Type B pancreatic cell (in vitro differentiated cells): ENCODE measurements around the gene NDUFAF8. TPM values are rescaled to one million over a fixed set of nuclear protein-coding genes. Genes with fewer than 3 reads are reported as not detected.

Experiments used
- DNase-seq: peaks from one replicate; pipeline ENCODE4 v3.0.0; 2021; ENCODE audit warnings: mixed read lengths; ENCODE audit not compliant: unreplicated experiment; ENCODE audit errors: extremely low spot score
- H3K27ac Mint-ChIP-seq: 2 replicates; pipeline ENCODE4 v1.8.0; 2021; ENCODE audit warnings: mild to moderate bottlenecking, mixed read lengths
- H3K27me3 Mint-ChIP-seq: 2 replicates; pipeline ENCODE4 v1.8.0; 2021; ENCODE audit warnings: mixed read lengths
- H3K36me3 Mint-ChIP-seq: 2 replicates; pipeline ENCODE4 v1.8.0; 2021; ENCODE audit warnings: mixed read lengths
- H3K4me1 Mint-ChIP-seq: one replicate; pipeline ENCODE4 v1.8.0; 2021; ENCODE audit warnings: mixed read lengths; ENCODE audit not compliant: unreplicated experiment
- H3K4me3 Mint-ChIP-seq: 2 replicates; pipeline ENCODE4 v1.8.0; 2021; ENCODE audit warnings: mild to moderate bottlenecking, mixed read lengths
- H3K9me3 Mint-ChIP-seq: 2 replicates; pipeline ENCODE4 v1.8.0; 2021; ENCODE audit warnings: mixed read lengths
- total RNA-seq: library from RNA; stranded (reverse); gene quantifications from 2 replicates; pipeline ENCODE4 v1.2.1, GENCODE V29; 2021; ENCODE audit warnings: low replicate concordance
- TF ChIP-seq, protein P1 (sequence below): fragments of 200-600 bp; sonication (generic); conservative IDR thresholded peaks from 2 replicates; pipeline ENCODE4 v1.5.0; 2021; ENCODE audit warnings: antibody characterized with exemption, mild to moderate bottlenecking

The NDUFAF8 gene
- total RNA-seq, 1 donor from 2014 or later = 56.9 TPM

DNA sequence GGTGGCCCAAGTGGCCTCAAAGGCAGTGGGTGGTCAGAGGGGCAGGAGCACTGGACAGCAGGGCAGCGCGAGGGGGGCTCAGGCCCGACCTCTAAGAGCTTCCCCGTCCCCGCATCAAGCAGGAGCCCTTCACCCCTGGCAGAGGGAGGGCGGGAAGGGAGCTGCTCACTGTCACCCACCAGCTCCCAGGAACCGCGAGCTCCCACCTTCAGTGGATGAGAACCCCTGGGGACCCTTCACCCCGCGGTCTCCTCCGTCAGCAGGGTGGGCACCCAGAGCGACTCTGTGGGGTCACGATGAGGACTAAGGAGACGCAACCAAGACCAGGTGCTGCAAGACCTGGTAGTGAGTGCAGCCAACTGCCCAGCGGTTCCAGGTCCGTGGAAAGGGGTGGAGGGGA is 30.0 kb upstream of the NDUFAF8 start:
- Mint-ChIP-seq H3K36me3 (no peaks in the 10 kb centered on the region), H3K27me3 (no peaks in the 10 kb centered on the region), H3K4me1 (no peaks in the 10 kb centered on the region), H3K4me3 (no peak overlapping the region), H3K27ac (no peak overlapping the region), H3K9me3 (no peaks in the 10 kb centered on the region)
- DNase-seq = no peak
- TF ChIP-seq, protein P1, sequence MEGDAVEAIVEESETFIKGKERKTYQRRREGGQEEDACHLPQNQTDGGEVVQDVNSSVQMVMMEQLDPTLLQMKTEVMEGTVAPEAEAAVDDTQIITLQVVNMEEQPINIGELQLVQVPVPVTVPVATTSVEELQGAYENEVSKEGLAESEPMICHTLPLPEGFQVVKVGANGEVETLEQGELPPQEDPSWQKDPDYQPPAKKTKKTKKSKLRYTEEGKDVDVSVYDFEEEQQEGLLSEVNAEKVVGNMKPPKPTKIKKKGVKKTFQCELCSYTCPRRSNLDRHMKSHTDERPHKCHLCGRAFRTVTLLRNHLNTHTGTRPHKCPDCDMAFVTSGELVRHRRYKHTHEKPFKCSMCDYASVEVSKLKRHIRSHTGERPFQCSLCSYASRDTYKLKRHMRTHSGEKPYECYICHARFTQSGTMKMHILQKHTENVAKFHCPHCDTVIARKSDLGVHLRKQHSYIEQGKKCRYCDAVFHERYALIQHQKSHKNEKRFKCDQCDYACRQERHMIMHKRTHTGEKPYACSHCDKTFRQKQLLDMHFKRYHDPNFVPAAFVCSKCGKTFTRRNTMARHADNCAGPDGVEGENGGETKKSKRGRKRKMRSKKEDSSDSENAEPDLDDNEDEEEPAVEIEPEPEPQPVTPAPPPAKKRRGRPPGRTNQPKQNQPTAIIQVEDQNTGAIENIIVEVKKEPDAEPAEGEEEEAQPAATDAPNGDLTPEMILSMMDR = no peak

GRCh38 chr17:81210466-81210865 is 28.7 kb upstream of the NDUFAF8 start:
- Mint-ChIP-seq H3K36me3 (no peaks in the 10 kb centered on the region), H3K9me3 (no peaks in the 10 kb centered on the region), H3K27me3 (no peaks in the 10 kb centered on the region)

GRCh38 chr17:81210868-81211267 is 28.2 kb upstream of the NDUFAF8 start:
- no peak overlapping the region for H3K4me3 Mint-ChIP-seq
- no peak overlapping the region for H3K27ac Mint-ChIP-seq
- DNase-seq = no peak
- H3K27me3 Mint-ChIP-seq = no peaks in the 10 kb centered on the region
- H3K9me3 Mint-ChIP-seq = no peaks in the 10 kb centered on the region
- H3K4me1 Mint-ChIP-seq = no peaks in the 10 kb centered on the region
- H3K36me3 Mint-ChIP-seq = no peaks in the 10 kb centered on the region
- TF ChIP-seq, protein P1 = no peak

More at GRCh38 chr17:81210466-81210865, 28.7 kb upstream of the NDUFAF8 start:
- Mint-ChIP-seq H3K4me3 (no peak overlapping the region), H3K4me1 (no peaks in the 10 kb centered on the region), H3K27ac (no peak overlapping the region)
- no peak for DNase-seq
- TF ChIP-seq, protein P1 = no peak

GRCh38 chr17:81212365-81212764 is 26.8 kb upstream of the NDUFAF8 start:
- no peaks in the 10 kb centered on the region for H3K9me3 Mint-ChIP-seq
- no peaks in the 10 kb centered on the region for H3K27me3 Mint-ChIP-seq
- no peaks in the 10 kb centered on the region for H3K4me1 Mint-ChIP-seq
- TF ChIP-seq, protein P1 = no peak
- peaks cover 4% of the 10 kb centered on the region for H3K36me3 Mint-ChIP-seq
- no peak overlapping the region for H3K4me3 Mint-ChIP-seq
- H3K27ac Mint-ChIP-seq = no peak overlapping the region
- DNase-seq = no peak

DNA sequence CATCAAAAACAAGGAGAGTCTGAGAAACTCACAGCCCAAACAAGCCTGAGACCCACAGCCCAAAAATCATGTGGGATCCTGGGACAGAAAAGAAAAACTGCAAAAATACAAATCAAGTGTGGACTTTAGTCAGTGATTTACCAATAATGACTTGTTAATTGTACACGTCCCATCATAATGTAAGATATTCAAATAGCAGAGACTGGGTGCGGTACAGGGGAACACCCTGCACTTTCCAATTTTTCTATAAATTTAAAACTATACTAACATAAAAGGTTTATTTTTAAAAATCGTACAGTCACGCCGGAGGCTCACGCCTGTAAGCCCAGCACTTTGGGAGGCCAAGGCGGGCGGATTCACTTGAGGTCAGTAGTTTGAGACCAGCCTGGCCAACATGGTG is 25.1 kb upstream of the NDUFAF8 start:
- no peak for DNase-seq
- H3K9me3 Mint-ChIP-seq = no peaks in the 10 kb centered on the region
- TF ChIP-seq, protein P1 = no peak
- no peak overlapping the region for H3K27ac Mint-ChIP-seq
- H3K36me3 Mint-ChIP-seq = peaks cover 8% of the 10 kb centered on the region
- H3K27me3 Mint-ChIP-seq = no peaks in the 10 kb centered on the region
- H3K4me3 Mint-ChIP-seq = no peak overlapping the region
- no peaks in the 10 kb centered on the region for H3K4me1 Mint-ChIP-seq

DNA sequence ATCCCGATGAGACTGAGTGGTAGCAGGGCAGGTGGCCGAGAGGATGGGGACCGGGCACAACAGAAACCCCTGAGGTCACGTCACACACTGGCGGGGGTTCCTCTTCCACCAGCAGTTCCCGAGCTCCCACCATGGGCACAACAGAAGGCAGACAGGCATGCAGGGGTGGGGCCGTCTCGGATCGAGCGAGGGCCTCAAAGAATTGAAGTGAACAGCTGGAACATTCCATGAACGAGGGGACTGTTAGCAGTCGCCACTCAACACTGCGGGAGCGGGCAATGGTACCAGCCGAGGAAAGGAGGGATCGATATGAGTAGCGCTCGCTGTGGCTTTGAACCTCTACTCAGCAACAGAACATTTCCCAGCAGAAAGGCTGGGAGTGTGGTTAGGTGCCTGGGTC is 21.6 kb upstream of the NDUFAF8 start:
- Mint-ChIP-seq H3K4me3 (no peak overlapping the region), H3K36me3 (peaks cover 8% of the 10 kb centered on the region), H3K27me3 (no peaks in the 10 kb centered on the region), H3K9me3 (no peaks in the 10 kb centered on the region), H3K27ac (no peak overlapping the region), H3K4me1 (peaks cover 7% of the 10 kb centered on the region)
- no peak for DNase-seq
- TF ChIP-seq, protein P1 = no peak
